Spleen (tissue), 11 donors: Measurements from ENCODE around the gene NHLRC4. TPM values are rescaled to one million over a fixed set of nuclear protein-coding genes. Genes with fewer than 3 reads are reported as not detected.

Experiments used
- DNase-seq: peaks from one replicate; pipeline ENCODE4 v3.0.0-alpha.2; 2020
- H3K27ac ChIP-seq, 8 donors: fragments of 200-600 bp; sonication (generic) in 7 of 8; 1 replicate in 4 of 8; 2 replicates in 4 of 8; pipeline versions ENCODE4 v1.5.0 to v1.8.0; 2016 to 2021; ENCODE audit warnings: inconsistent platforms in 4 of 8, mild to moderate bottlenecking in 4 of 8, moderate library complexity in 1 of 8
- H3K27me3 ChIP-seq, 7 donors: fragments of 200-600 bp; sonication (generic) in 6 of 7; replicated peaks in 1 of 7; 1 replicate in 4 of 7; 2 replicates in 3 of 7; pipeline versions ENCODE4 v1.5.0 to v1.8.0; 2016 to 2021; ENCODE audit warnings: inconsistent platforms in 3 of 7, mild to moderate bottlenecking in 1 of 7
- H3K36me3 ChIP-seq, 6 donors: fragments of 200-600 bp; sonication (generic) in 5 of 6; 1 replicate in 4 of 6; 2 replicates in 2 of 6; pipeline versions ENCODE4 v1.5.0 to v1.8.0; 2016 to 2021; ENCODE audit warnings: inconsistent platforms in 2 of 6
- H3K4me1 ChIP-seq, 6 donors: fragments of 200-600 bp; sonication (generic) in 5 of 6; 1 replicate in 3 of 6; 2 replicates in 3 of 6; pipeline versions ENCODE4 v1.5.0 to v1.8.0; 2016 to 2021; ENCODE audit warnings: inconsistent platforms in 3 of 6
- H3K4me3 ChIP-seq, 8 donors: fragments of 200-600 bp; sonication (generic) in 7 of 8; 1 replicate in 4 of 8; 2 replicates in 4 of 8; pipeline versions ENCODE4 v1.5.0 to v1.8.0; 2016 to 2021; ENCODE audit warnings: inconsistent platforms in 4 of 8, mild to moderate bottlenecking in 4 of 8, moderate library complexity in 2 of 8
- H3K9me3 ChIP-seq, 8 donors: fragments of 200-600 bp; sonication (generic) in 7 of 8; 1 replicate in 4 of 8; 2 replicates in 4 of 8; pipeline versions ENCODE4 v1.5.0 to v1.8.0; 2016 to 2021; ENCODE audit warnings: inconsistent platforms in 4 of 8
- POLR2A ChIP-seq, 3 donors: fragments of 450-650 bp; IDR thresholded peaks; one replicate each; pipeline ENCODE4 v1.5.1; 2017; ENCODE audit warnings: antibody characterized with exemption in 3 of 3, mild to moderate bottlenecking in 1 of 3
- POLR2AphosphoS5 ChIP-seq, 3 donors: sonication (generic); formaldehyde crosslinking; IDR thresholded peaks; one replicate each; pipeline ENCODE4 v1.5.1; 2017; ENCODE audit warnings: antibody characterized with exemption in 3 of 3
- WGBS, 5 donors: extraction: QIAGEN DNeasy Blood & Tissue Kit in 3 of 5; methylation state at CpG; one replicate each; pipeline versions ENCODE4 v1.1.5 to v1.1.7; 2013 to 2018; 5-methylcytosine and 5-hydroxymethylcytosine counted together
- intact Hi-C: fragments of 100-400 bp; cut with DNase I; formaldehyde crosslinking; loops from one replicate; pipeline ENCODE4 v1.15.0; 2023; ENCODE audit warnings: low total_unique reads
- polyA plus RNA-seq, 3 donors: library from polyadenylated mRNA; stranded (reverse); fragments of 200-250 nt; gene quantifications; one replicate each; pipeline ENCODE4 v1.2.1, GENCODE V29; 2013
- total RNA-seq, 7 donors: library from RNA; depleted of rRNA in 3 of 7; stranded (reverse); fragments of >200 nt in 3 of 7; fragmentation: NEBNext Ultra II Directional in 4 of 7; extraction: Animal tissue kit (Norgen Biotek cat#: 25700) in 4 of 7; gene quantifications; one replicate each; pipeline versions ENCODE4 v1.1.0 to v1.2.1, GENCODE V29; 2016 to 2021
- TF ChIP-seq, protein P1 (sequence below), 11 experiments: fragments of 200-600 bp in 7 of 11; fragments of 450-650 bp in 4 of 11; sonication (generic) in 4 of 11; IDR thresholded peaks in 8 of 11; conservative IDR thresholded peaks in 3 of 11; 1 replicate in 7 of 11; 2 replicates in 4 of 11; pipeline versions ENCODE4 v1.4.0 to v1.8.0; 2016 to 2021; ENCODE audit warnings: antibody characterized with exemption in 11 of 11, inconsistent platforms in 4 of 11, mild to moderate bottlenecking in 1 of 11
- donor health status: healthy with polysubstance abuse.
- donor health status: DM: no; HTN: no; CAD: no; lungs with moderate emphysema.
- donor health status: DM: no; HTN: no; CAD: no.
- donor health status: Bipolar disorder and iron deficiency.
- donor health status: healthy.
- donor health status: DM: no; HTN: no; CAD: no.
- donor health status: DM: yes; HTN: yes; CAD: no.

The NHLRC4 gene
- total and polyA plus RNA-seq, 10 donors, result 1.5 to 8.8 (median 4.2) TPM

DNA sequence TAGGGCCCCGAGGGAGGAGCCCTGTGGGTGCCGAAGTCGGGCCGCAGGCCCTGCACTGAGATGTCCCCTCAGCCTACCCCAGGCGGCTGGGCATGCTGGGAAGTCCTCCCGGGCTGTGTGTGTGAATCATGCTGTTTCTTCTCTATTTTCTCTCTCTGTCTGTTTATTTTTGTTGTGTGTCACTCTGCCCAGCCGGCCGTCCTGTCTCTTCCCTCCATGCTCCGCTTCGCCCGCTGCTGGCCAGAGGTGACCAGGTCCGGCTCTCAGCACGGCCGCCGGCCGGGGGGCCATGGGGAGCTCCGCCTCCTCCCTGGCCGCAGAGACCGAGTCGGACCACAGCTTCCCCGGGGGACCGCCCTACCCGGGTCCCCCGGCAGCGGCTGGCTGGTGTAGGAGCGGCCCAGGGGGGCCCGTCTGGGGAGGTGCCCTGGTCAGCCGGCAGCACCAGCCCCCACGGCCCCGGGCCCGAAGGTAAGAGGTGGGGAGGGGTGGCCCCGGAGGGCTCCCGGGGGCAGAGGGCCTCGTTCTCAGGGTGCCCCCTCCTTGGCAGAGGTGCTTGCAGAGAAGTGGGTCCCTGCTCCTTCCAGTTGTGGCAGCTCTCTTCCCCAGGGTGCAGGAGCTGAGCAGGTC is 26.8 kb upstream of the NHLRC4 start:
- WGBS, 5 donors, result 92 to 96% (median 95%) methylated on average over 25 to 34 of the region's 34 CpGs
- H3K27me3 ChIP-seq, result no peaks in the 10 kb centered on the region
- no peak overlapping the region for H3K27ac ChIP-seq
- no peak for DNase-seq
- H3K36me3 ChIP-seq, result peaks cover 0 to 95% (median 36%) of the 10 kb centered on the region in 6 donors
- H3K9me3 ChIP-seq, result no peaks in the 10 kb centered on the region
- peaks cover 0 to 18% (median 0%) of the 10 kb centered on the region in 6 donors for H3K4me1 ChIP-seq
- intact Hi-C loops, result no loop called here
- no peak for TF ChIP-seq POLR2A (IDR thresholded peaks at IDR 0.05)
- TF ChIP-seq, protein P1, sequence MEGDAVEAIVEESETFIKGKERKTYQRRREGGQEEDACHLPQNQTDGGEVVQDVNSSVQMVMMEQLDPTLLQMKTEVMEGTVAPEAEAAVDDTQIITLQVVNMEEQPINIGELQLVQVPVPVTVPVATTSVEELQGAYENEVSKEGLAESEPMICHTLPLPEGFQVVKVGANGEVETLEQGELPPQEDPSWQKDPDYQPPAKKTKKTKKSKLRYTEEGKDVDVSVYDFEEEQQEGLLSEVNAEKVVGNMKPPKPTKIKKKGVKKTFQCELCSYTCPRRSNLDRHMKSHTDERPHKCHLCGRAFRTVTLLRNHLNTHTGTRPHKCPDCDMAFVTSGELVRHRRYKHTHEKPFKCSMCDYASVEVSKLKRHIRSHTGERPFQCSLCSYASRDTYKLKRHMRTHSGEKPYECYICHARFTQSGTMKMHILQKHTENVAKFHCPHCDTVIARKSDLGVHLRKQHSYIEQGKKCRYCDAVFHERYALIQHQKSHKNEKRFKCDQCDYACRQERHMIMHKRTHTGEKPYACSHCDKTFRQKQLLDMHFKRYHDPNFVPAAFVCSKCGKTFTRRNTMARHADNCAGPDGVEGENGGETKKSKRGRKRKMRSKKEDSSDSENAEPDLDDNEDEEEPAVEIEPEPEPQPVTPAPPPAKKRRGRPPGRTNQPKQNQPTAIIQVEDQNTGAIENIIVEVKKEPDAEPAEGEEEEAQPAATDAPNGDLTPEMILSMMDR (IDR thresholded peaks at IDR 0.05 in 8 of 11, conservative IDR thresholded peaks at IDR 0.05 in 3 of 11), result no peak
- no peak for TF ChIP-seq POLR2AphosphoS5 (IDR thresholded peaks at IDR 0.05)
- no peak overlapping the region for H3K4me3 ChIP-seq

DNA sequence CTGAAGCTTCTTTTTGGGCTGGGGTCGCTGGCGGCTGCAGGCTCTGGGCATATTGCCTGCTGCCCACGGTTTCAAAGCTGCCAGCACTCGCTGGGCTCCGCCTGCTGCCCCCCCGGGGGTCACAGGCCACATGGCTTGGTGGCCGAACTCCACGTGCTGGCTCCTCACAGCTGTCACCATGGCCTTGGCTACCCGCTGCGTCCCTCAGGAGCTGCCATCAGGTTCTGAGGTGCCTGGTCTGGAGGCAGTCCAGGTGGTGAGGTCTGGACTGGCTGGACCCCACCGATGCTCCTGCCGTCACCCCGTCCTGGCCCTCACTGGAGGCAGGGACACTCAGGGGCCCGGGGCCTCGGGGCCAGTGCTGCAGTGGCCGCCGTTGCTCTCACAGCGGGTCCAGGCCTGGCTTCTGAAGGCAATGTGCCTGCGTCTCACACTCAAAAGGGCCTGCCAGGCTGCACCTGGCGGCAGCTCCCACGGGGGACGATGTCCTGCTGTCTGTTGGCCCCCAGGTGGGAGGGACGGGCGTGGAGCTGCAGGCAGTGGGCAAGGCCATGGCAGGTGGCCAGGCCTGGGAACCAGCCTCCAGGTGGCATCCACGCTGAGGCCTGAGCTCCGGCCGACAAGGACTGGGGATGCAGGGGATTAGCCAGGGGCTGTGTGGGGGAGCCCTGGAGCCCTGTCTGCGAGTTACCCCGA is 26.0 kb upstream of the NHLRC4 start:
- intact Hi-C loops, result no loop called here
- Histone ChIP-seq H3K27me3 (no peaks in the 10 kb centered on the region), H3K4me1 (peaks cover 0 to 12% (median 0%) of the 10 kb centered on the region in 6 donors), H3K27ac (no peak overlapping the region), H3K36me3 (peaks cover 0 to 95% (median 35%) of the 10 kb centered on the region in 6 donors), H3K9me3 (no peaks in the 10 kb centered on the region), H3K4me3 (no peak overlapping the region)
- TF ChIP-seq, protein P1 (IDR thresholded peaks at IDR 0.05 in 8 of 11, conservative IDR thresholded peaks at IDR 0.05 in 3 of 11), result no peak
- TF ChIP-seq POLR2AphosphoS5 (IDR thresholded peaks at IDR 0.05) (no peak), POLR2A (IDR thresholded peaks at IDR 0.05) (no peak)
- WGBS, 5 donors, result 90 to 96% (median 92%) methylated on average over 11 to 29 of the region's 29 CpGs
- DNase-seq, result no peak

- intact Hi-C loops, result no loop called here
- Histone ChIP-seq H3K36me3 (peaks cover 0 to 95% (median 20%) of the 10 kb centered on the region in 6 donors), H3K4me1 (peaks cover 4 to 40% (median 16%) of the 10 kb centered on the region in 6 donors), H3K27me3 (no peaks in the 10 kb centered on the region), H3K9me3 (no peaks in the 10 kb centered on the region), H3K4me3 (no peak overlapping the region), H3K27ac (no peak overlapping the region)
- DNase-seq, result no peak
- TF ChIP-seq POLR2A (IDR thresholded peaks at IDR 0.05) (no peak), POLR2AphosphoS5 (IDR thresholded peaks at IDR 0.05) (no peak)
- TF ChIP-seq, protein P1 (IDR thresholded peaks at IDR 0.05 in 8 of 11, conservative IDR thresholded peaks at IDR 0.05 in 3 of 11), result no peak
- 92 to 96% (median 94%) methylated on average over 33 to 51 of the region's 51 CpGs for WGBS, 5 donors
Observed at GRCh38 chr16:543301-544164, 23.3 kb upstream of the NHLRC4 start.
